ENCODE data around the gene PIK3IP1. TPM values are rescaled to one million over a fixed set of nuclear protein-coding genes. Genes with fewer than 3 reads are reported as not detected.

PIK3IP1 gene
- total and polyA plus RNA-seq, 2 donors (not counting 3 experiments of a cell fraction or from before 2014, with no cell fraction given) = 7.7 to 13.2 TPM

DNA sequence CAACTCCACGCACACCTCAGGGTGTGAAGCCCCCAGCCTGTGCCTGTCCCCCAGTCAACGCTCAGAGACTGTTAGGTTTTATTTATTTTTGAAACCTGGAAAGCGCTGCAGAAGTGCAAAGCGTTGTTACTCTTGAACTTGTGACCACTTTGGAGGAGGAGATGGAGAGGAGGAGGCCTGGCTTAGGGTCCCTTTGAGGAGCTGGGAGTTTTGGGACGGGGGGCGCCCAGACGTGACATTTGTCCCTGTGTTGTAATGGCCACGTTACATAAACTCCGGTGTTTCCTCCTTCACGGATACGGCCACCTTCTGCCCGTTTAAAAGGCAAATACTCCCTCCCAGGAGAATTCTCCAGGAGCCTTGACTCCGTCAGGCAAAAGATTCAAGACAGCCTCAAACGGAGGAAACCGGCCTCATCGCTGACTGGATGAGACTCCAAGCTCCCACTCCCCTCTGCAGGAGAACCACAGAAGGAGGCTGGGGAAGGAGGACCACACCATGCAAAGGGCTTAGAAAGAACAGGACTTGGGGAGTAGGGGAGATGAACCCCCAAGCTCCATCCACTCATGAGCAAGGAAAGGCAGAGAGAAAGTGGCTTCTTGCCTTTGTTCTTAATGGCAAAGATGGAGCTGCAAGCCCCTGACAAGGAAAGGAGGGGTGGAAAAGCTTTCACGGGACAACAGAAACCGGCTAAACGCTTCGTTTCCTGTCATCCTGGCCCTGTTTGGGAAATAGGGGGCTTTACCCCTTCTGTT lies 630 bp downstream of the PIK3IP1 start:
- CTCF ChIA-PET = interaction anchor here (1.0 to 4.7 kb wide), 15 partner anchors 9 to 318 kb away, joined by 3 to 79 read pairs (median 6); partner anchors contain the start of gene LIMK2
- H4K20me1 ChIP-seq (replicated peaks; ENCODE audit: control insufficient read depth, extremely low read depth, insufficient read depth, low read length) = no peaks in the 10 kb centered on the region
- H3K9me1 ChIP-seq (replicated peaks; ENCODE audit: control insufficient read depth, extremely low read depth, insufficient read depth, low read length) = no peaks in the 10 kb centered on the region
- no peak overlapping the region for H3K27ac ChIP-seq (ENCODE audit: insufficient read depth, low read depth, low read length)
- H3K36me3 ChIP-seq (ENCODE audit: control insufficient read depth in 2 of 2, extremely low read depth in 1 of 2, insufficient read depth in 2 of 2, low read length in 2 of 2) = peaks cover 0 to 7% of the 10 kb centered on the region in 2 experiments
- peak overlapping the region; percentile 73 for H3K9ac ChIP-seq (replicated peaks; ENCODE audit: extremely low read depth, insufficient read depth, low read length)
- H3K79me2 ChIP-seq (ENCODE audit: control insufficient read depth, insufficient read depth, low read length) = no peaks in the 10 kb centered on the region
- H2AFZ ChIP-seq (ENCODE audit: low read depth, low read length) = peak overlapping the region; percentile 86
- POLR2A ChIA-PET = interaction anchor here (1.7 kb wide), 1 partner anchor 22 kb away, joined by 6 read pairs; no protein-coding TSS in a partner anchor
- H3K4me3 ChIP-seq (replicated peaks in 1 of 3; ENCODE audit: insufficient read depth in 1 of 3, low read depth in 1 of 3, low read length in 3 of 3) = peak overlapping the region; percentile 22 to 71 (median 45)
- H3K27me3 ChIP-seq (ENCODE audit: control insufficient read depth in 2 of 2, insufficient read depth in 2 of 2, low read length in 2 of 2) = no peaks in the 10 kb centered on the region
- peaks cover 45% of the 10 kb centered on the region for H3K4me1 ChIP-seq (ENCODE audit: control insufficient read depth, extremely low read depth, insufficient read depth, low read length)
- dilution Hi-C loops (cut with MboI; ENCODE audit: extremely low pct_ligation_motif_present, low sequenced_read_pairs) = no loop called here
- BruUV-seq (replicated peaks) = no TSS peak
- intact Hi-C loops (cut with micrococcal nuclease) = loop anchor here (1.0 to 5.0 kb wide), 3 partner anchors 22 to 79 kb away; partner anchors contain the start of gene LIMK2
- no peak for TF ChIP-seq MYC (IDR thresholded peaks at IDR 0.05; ENCODE audit: low read depth, low read length)
- no peak for TF ChIP-seq POLR2A (IDR thresholded peaks at IDR 0.05; ENCODE audit: low read depth, low read length)
- no peak for TF ChIP-seq MAX (IDR thresholded peaks at IDR 0.05; ENCODE audit: insufficient read depth, insufficient read length)
- FAIRE-seq = no peak
- peak overlapping the region; percentile 77 for H3K4me2 ChIP-seq (ENCODE audit: insufficient read depth, low read length)
- DNase-seq (ENCODE audit: low read depth, low spot score) = peak; percentile 68
- H3K9me3 ChIP-seq (replicated peaks; ENCODE audit: control insufficient read depth, insufficient read depth, low read length) = no peaks in the 10 kb centered on the region

DNA sequence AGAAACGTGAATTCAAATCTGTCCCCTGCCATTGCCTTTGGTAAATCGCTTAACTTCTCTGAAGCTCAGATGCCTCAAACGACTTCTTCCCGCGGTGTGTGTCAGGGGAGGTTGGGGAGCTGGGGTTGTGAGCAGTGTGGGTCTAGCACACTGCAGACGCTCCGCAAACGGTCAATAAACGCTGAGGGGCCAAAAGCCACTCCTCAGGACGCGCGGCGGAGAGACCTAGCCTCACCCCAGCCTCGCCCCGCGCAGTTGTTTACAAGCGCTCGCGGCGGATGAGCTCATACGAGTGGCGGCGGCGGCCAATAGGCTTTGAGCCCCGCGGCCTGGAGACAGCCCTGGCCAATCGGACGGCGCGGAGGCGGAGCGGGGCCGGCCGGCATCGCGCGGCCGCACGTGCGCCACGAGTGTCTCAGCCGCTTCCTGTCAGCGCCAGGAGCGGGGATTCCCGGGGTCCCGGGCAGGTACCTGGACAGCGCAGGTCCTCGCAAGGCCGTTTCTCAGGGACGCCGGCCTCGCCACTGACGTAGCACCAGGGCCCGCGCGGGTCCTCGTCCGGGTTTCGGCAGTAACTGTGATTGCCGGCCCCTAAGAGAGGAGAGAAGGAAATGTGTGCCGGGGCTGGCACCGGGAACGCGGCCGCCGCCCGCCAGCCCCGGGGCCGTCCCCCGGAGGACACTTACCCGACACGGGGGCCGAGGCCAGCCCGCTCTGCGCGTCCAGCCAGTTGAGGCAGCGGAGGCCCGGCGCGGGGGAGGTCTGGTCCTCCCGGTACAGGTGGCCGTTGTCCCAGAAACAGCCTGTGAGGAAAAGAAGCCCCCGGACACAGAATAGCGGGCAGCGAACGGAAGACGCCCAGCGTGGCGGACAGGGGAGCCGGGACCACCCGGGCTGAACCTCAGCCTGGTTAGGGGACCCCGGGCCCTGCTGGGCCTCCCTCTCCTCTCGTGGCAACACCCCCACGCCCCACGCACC lies 1.5 kb downstream of the PIK3IP1 start:
- Histone ChIP-seq H3K27ac (ENCODE audit: insufficient read depth, low read depth, low read length) (peak overlapping the region; percentile 50), H3K4me1 (ENCODE audit: control insufficient read depth, extremely low read depth, insufficient read depth, low read length) (peaks cover 41% of the 10 kb centered on the region), H2AFZ (ENCODE audit: low read depth, low read length) (peak overlapping the region; percentile 98), H3K27me3 (ENCODE audit: control insufficient read depth in 2 of 2, insufficient read depth in 2 of 2, low read length in 2 of 2) (no peaks in the 10 kb centered on the region), H3K9ac (replicated peaks; ENCODE audit: extremely low read depth, insufficient read depth, low read length) (peak overlapping the region; percentile 75), H3K9me1 (replicated peaks; ENCODE audit: control insufficient read depth, extremely low read depth, insufficient read depth, low read length) (no peaks in the 10 kb centered on the region), H3K9me3 (replicated peaks; ENCODE audit: control insufficient read depth, insufficient read depth, low read length) (no peaks in the 10 kb centered on the region), H3K79me2 (ENCODE audit: control insufficient read depth, insufficient read depth, low read length) (no peaks in the 10 kb centered on the region), H4K20me1 (replicated peaks; ENCODE audit: control insufficient read depth, extremely low read depth, insufficient read depth, low read length) (no peaks in the 10 kb centered on the region), H3K36me3 (ENCODE audit: control insufficient read depth in 2 of 2, extremely low read depth in 1 of 2, insufficient read depth in 2 of 2, low read length in 2 of 2) (peaks cover 0 to 7% of the 10 kb centered on the region in 2 experiments), H3K4me3 (replicated peaks in 1 of 3; ENCODE audit: insufficient read depth in 1 of 3, low read depth in 1 of 3, low read length in 3 of 3) (peak overlapping the region; percentile 41 to 69 (median 45)), H3K4me2 (ENCODE audit: insufficient read depth, low read length) (peak overlapping the region; percentile 91)
- intact Hi-C loops (cut with micrococcal nuclease) = loop anchor here (1.0 to 5.0 kb wide), 2 partner anchors 55 to 78 kb away; partner anchors contain the start of gene LIMK2
- TF ChIP-seq MAX (IDR thresholded peaks at IDR 0.05; ENCODE audit: insufficient read depth, insufficient read length) = peak; percentile 90
- peak; percentile 10 for TF ChIP-seq MYC (IDR thresholded peaks at IDR 0.05; ENCODE audit: low read depth, low read length)
- TF ChIP-seq JUN (IDR thresholded peaks at IDR 0.05; ENCODE audit: borderline replicate concordance, insufficient read depth, insufficient read length, low read depth) = no peak
- TF ChIP-seq CTCF (IDR thresholded peaks at IDR 0.05; ENCODE audit: extremely low read depth in 1 of 2, insufficient read depth in 1 of 2, low read depth in 1 of 2, low read length in 2 of 2) = no peak
- TF ChIP-seq POLR2A (IDR thresholded peaks at IDR 0.05; ENCODE audit: low read depth, low read length) = no peak
- no peak for TF ChIP-seq GATA2 (IDR thresholded peaks at IDR 0.05; ENCODE audit: insufficient read depth, insufficient read length, low read depth, low read length)
- TF ChIP-seq EZH2 (IDR thresholded peaks at IDR 0.05; ENCODE audit: borderline replicate concordance, low read depth, low read length, severe bottlenecking) = no peak
- no peak for TF ChIP-seq FOS (IDR thresholded peaks at IDR 0.05; ENCODE audit: borderline replicate concordance, insufficient read depth, low read length)
- TF ChIP-seq POLR2AphosphoS5 (IDR thresholded peaks at IDR 0.05; ENCODE audit: insufficient read depth, low read depth, low read length) = peak; percentile 74
- ChIA-PET POLR2A (interaction anchor here (0.7 kb wide), 1 partner anchor 110 kb away, joined by 3 read pairs; no protein-coding TSS in a partner anchor), CTCF (interaction anchor here (1.0 to 4.7 kb wide), 8 partner anchors 11 to 183 kb away, joined by 4 to 79 read pairs (median 11); partner anchors contain the start of gene SELENOM)
- dilution Hi-C loops (cut with MboI; ENCODE audit: extremely low pct_ligation_motif_present, low sequenced_read_pairs) = no loop called here
- DNase-seq (ENCODE audit: low read depth, low spot score) (peak; percentile 96), FAIRE-seq (peak; percentile 86)
- TSS peak; percentile 34 for BruUV-seq (replicated peaks)
